HG03139 (cell line): ENCODE measurements around the gene DPEP2NB.

Source experiments
- ATAC-seq: cut with Tn5 transposase; IDR thresholded peaks from one replicate; pipeline ENCODE4 v1.9.1; 2021; ENCODE audit not compliant: unreplicated experiment

DPEP2NB gene

GRCh38 chr16:67964477-67965131 lies 51.1 kb downstream of the DPEP2NB start:
- ATAC-seq, result no peak

- no peak for ATAC-seq
Observed at GRCh38 chr16:67963662-67964321, 51.9 kb downstream of the DPEP2NB start.
